H7 (cell line): ENCODE measurements around the gene RAET1L. TPM values are rescaled to one million over a fixed set of nuclear protein-coding genes. Genes with fewer than 3 reads are reported as not detected.
"Not testable (repeated sequence)": the region's sequence is repeated elsewhere in the genome, so short reads cannot be mapped to it uniquely, and the experiment has no call there.

Source experiments
- DNase-seq: peaks from one replicate; pipeline ENCODE4 v3.0.0; 2012
- H3K27me3 ChIP-seq: 2 replicates; pipeline ENCODE4 v1.6.0; 2011; ENCODE audit warnings: mild to moderate bottlenecking, low read length; ENCODE audit not compliant: control insufficient read depth, insufficient read depth
- H3K36me3 ChIP-seq: replicated peaks from 2 replicates; pipeline ENCODE4 v1.5.1; 2011; ENCODE audit warnings: low read length; ENCODE audit not compliant: control insufficient read depth, insufficient read depth
- H3K4me3 ChIP-seq: 2 replicates; pipeline ENCODE4 v1.5.1; 2011; ENCODE audit warnings: low read depth, mild to moderate bottlenecking, control low read depth, low read length, moderate library complexity; ENCODE audit not compliant: insufficient read depth
- total RNA-seq: library from RNA; depleted of rRNA; stranded (reverse); fragments of >200 nt; shearing (Covaris generic); gene quantifications from 2 replicates; pipeline ENCODE4 v1.2.3, GENCODE V29; 2014

Gene RAET1L
- total RNA-seq, 1 experiment from 2014 or later: not detected

DNA sequence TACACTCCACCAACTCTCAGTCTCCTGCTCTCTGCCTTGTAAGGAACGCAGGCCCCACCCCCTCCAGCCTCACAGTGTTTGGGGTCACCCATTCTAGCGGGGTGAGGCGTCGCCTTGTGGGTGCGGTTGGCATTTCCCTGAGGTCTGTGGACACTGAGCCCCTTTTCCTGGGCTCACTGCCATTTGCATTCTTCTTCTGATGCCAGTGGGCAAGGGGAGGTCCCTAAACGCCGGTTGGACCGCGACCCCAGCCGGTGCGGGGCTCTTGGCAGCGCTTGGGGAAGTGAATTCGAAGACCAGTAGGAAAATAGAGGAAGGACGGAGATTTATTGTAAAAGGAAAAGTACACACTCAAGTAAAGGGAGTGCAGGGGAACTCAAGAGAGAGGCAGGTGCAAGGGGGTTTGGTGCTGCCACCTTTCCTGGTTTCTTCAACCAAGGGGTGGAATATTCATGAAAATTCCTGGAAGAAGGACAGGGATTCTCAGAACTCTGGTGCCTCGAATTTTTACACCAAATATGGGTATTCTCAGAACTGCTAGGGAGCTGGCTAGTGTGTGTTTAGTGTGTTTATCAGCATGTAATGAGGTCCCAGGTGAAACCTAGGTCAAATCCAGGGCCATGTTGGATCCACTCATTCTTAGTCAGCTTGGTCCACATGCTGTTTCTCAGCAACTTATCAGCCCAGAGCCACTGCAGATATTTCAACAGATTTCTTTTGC is 9.9 kb downstream of the RAET1L start:
- peaks cover 63% of the 10 kb centered on the region for H3K27me3 ChIP-seq
- not testable (repeated sequence) for DNase-seq, H3K4me3 ChIP-seq, H3K36me3 ChIP-seq

- not testable (repeated sequence) for H3K36me3 ChIP-seq, DNase-seq, H3K4me3 ChIP-seq
- H3K27me3 ChIP-seq: peaks cover 70% of the 10 kb centered on the region
These were observed 10.6 kb downstream of the RAET1L start for GRCh38 chr6:150014623-150015280.

GRCh38 chr6:150013785-150014622 is 11.3 kb downstream of the RAET1L start:
- H3K36me3 ChIP-seq, H3K4me3 ChIP-seq, DNase-seq: not testable (repeated sequence)
- peaks cover 69% of the 10 kb centered on the region for H3K27me3 ChIP-seq

DNA sequence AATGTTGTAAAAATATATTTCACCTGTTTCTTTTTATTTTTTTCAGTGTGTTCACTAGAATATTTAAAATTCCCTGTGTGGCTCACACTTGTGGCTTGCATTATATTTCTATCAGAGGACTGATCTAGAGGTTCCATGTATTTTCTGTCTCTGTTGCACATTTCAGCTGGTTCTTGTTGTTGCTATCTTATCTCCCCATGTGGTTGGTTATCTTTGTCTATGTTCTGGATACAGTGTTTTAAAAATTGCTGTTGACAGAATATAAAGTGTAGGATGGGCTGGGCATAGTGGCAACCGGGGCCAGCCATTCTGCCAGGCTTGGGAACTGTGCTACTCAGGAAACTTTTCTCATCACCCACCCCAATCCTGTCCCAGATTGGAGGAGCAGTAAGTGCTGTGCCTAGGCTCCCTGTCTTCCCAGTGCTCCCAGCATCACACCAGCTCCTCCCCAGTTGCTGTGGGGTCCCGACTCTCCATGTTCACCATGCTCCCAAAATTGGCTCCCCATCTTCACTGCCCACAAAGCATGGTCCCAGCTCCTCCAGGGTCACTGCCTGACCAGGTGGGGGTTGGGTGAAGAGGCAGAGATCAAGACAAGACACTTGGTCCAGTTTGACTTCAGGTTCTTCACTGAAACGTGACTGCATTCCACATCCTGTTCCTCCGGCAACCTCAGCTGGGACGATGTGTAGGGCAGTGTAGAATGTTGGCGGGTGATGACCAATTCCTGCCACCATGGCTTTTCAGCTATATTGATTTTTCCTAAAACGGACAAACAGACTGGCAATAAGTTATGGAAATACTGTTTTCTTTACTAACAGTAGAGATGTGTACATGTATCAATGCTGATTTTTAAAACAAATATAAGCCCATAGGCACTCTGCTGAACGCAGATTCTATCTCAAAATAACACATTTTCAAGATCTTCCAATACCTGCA is 12.2 kb downstream of the RAET1L start:
- DNase-seq, H3K4me3 ChIP-seq, H3K36me3 ChIP-seq: not testable (repeated sequence)
- peaks cover 72% of the 10 kb centered on the region for H3K27me3 ChIP-seq

- Histone ChIP-seq H3K36me3 (no peaks in the 10 kb centered on the region), H3K27me3 (peaks cover 64% of the 10 kb centered on the region), H3K4me3 (no peak overlapping the region)
- no peak for DNase-seq
These were observed 16.7 kb downstream of the RAET1L start for GRCh38 chr6:150008588-150008987.

GRCh38 chr6:150006961-150007464 is 18.3 kb downstream of the RAET1L start:
- no peaks in the 10 kb centered on the region for H3K36me3 ChIP-seq
- no peak overlapping the region for H3K4me3 ChIP-seq
- peak; percentile 82 for DNase-seq
- peaks cover 54% of the 10 kb centered on the region for H3K27me3 ChIP-seq

DNA sequence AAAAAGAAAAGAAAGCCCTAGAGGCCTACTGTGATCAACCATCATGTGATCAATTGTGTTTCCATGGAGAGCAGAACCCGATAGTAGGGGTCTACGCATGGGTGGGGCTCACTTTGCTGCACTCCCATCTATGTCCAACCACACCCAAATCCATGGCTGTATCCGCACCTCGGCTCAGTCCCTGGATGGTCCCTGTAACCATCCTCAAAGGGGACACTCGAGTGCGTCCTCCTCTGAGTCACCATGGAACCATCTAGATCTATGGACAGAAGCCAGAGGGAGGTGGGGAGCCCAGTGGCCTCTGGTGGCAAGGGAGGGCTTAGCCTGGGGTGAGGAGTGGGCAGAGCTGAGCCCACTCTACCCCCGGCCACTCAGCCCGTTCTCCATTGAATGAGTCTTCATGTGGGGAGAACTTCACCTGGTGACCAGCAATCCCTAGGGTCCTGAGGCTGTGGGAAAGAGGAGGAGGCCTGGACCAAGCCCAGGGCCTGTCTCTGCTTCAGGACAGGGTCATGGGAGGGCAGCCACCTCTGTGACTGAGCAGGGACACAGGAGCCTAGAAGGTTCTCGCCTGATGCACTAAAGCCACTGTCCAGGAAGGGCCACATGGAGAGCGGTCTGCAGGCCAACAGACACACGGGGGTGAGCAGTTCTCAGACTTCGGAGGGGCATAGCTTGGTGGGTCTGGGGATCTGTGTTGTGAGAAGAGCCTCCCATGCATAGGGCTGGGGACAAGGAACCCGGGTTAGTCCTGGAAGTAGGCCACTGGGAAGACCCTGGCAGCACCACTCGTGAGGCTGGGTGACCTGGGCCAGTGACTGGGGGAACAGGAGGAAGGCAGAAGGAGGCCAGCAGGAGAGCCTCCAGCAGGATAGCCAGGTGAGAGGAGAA is 19.3 kb downstream of the RAET1L start:
- no peak for DNase-seq
- Histone ChIP-seq H3K36me3 (no peaks in the 10 kb centered on the region), H3K4me3 (peak overlapping the region; percentile 62), H3K27me3 (peaks cover 45% of the 10 kb centered on the region)

DNA sequence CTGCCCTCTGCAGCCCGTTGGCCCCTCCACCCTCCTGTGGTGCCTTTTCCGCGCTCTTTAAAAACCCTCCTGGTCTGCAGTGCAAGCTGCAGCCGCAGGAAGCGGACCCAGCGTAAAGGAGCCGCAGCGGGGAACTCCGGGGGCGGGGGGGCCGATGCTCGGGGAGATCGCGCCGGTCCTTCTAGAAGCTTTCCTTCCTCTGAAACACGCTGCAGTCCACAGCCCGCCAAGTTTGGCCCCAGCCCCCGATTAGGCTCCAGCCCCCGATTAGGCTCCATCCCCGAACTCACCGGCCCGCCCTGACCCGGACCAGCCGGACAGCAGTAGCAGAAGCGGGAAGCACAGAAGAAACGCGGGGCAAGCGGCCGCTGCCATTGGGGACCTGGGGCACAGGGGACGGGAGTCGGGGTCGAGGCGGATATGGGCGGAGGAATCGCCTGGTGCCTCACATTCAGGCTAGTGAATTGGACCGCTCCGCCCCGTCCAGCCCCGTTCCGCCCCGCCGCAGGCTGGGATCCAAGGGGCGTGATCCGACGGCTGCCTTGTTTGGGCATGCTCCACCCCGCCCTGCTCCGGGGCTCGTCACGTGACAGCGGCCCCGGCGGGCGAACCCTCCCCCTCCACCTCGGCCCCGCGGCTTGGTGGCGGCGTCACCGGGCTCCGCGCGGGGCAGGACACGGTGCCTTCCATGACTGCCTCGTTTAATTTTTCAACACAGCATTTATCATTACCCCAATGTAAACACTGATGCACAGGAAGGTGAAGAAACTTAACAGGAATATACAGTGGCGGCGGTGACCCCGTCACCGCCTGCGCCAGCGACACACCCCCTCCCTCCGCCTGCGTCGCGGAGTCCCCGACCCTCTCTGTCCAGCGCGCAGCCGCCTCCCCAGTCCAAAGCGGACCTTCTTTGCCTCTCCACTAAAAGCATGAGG is 20.3 kb downstream of the RAET1L start:
- peaks cover 37% of the 10 kb centered on the region for H3K27me3 ChIP-seq
- H3K4me3 ChIP-seq: peak overlapping the region; percentile 62
- H3K36me3 ChIP-seq: no peaks in the 10 kb centered on the region
- DNase-seq: peak; percentile 100

DNA sequence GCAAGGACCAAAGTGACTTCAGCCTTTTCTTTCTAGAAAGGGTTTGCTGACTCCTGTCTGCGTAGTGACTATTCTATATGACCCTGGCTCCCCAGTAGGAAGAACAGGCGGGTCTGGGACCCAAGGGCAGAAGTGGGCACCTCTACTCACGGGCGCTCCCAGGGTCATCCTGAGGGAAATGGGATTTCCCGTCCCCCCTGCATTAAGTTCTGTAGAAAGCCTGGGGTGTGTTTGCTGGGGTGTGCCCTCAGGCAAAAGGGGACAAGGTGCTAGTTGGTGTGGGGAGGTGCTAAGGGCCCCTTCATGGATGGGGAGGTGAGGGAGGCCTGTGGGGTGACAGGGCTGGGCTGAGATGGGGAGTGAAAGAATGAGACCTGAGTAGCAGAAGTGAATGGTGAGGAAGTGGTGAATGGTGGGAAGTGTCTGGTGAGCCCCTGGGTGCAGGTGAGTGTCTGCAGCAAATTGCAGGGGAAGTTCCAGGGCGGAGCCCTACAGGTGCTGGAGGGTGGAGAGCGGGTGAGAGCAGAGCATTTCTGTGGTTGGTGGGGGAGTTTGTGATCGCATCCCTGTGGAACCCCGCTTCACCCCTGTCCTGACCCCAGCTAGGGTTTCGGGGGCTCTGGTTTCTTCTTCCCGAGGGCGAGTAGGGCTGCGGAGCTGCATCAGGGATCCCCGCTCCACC is 21.1 kb downstream of the RAET1L start:
- DNase-seq: no peak
- H3K27me3 ChIP-seq: peaks cover 33% of the 10 kb centered on the region

DNA sequence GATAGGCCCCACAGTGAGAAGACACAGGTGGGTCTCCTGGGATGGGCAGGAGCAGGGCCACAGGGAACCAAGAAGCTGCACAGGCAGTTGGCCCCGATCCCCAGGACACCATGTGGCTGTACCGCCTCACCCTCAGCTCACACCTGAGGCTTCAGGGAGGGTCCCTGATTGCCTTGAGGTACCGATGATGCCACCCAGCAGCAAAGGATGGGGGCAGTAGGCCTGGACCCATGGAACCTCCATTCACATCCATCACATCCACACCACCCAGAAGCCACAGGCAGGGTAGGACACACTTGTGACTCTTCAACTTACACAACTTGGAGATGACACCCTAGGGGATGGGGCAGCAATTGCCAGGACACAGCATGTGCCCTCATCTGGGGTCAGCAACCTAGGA is 21.7 kb downstream of the RAET1L start:
- not testable (repeated sequence) for H3K4me3 ChIP-seq, H3K36me3 ChIP-seq, DNase-seq
- H3K27me3 ChIP-seq: peaks cover 29% of the 10 kb centered on the region

More for the DNA sequence above, 21.1 kb downstream of the RAET1L start:
- Histone ChIP-seq H3K36me3 (no peaks in the 10 kb centered on the region), H3K4me3 (peak overlapping the region; percentile 62)

GRCh38 chr6:150002710-150003109 is 22.6 kb downstream of the RAET1L start:
- DNase-seq: no peak
- H3K4me3 ChIP-seq: no peak overlapping the region
- peaks cover 27% of the 10 kb centered on the region for H3K27me3 ChIP-seq
- H3K36me3 ChIP-seq: no peaks in the 10 kb centered on the region
